Glutamatergic neuron (in vitro differentiated cells): Measurements from ENCODE around the gene TAPBP. TPM values are rescaled to one million over a fixed set of nuclear protein-coding genes. Genes with fewer than 3 reads are reported as not detected.
A peak's percentile ranks its signal among the peaks of the same experiment; 100 is the strongest.

Experiments
- DNase-seq: peaks from one replicate; pipeline ENCODE4 v3.0.0; 2022
- H3K27ac Mint-ChIP-seq: one replicate; pipeline ENCODE4 v1.8.0; 2020; ENCODE audit warnings: mild to moderate bottlenecking, mixed read lengths, inconsistent platforms; ENCODE audit not compliant: unreplicated experiment
- H3K27me3 Mint-ChIP-seq: one replicate; pipeline ENCODE4 v1.8.0; 2020; ENCODE audit warnings: mild to moderate bottlenecking, moderate library complexity, mixed read lengths, inconsistent platforms; ENCODE audit not compliant: unreplicated experiment
- H3K36me3 Mint-ChIP-seq: one replicate; pipeline ENCODE4 v1.8.0; 2020; ENCODE audit warnings: mild to moderate bottlenecking, mixed read lengths, inconsistent platforms; ENCODE audit not compliant: unreplicated experiment
- H3K4me1 Mint-ChIP-seq: one replicate; pipeline ENCODE4 v1.8.0; 2020; ENCODE audit warnings: mild to moderate bottlenecking, low read depth, mixed read lengths, inconsistent platforms; ENCODE audit not compliant: unreplicated experiment
- H3K4me3 Mint-ChIP-seq: one replicate; pipeline ENCODE4 v1.8.0; 2020; ENCODE audit warnings: mild to moderate bottlenecking, mixed read lengths, inconsistent platforms; ENCODE audit not compliant: unreplicated experiment
- H3K9me3 Mint-ChIP-seq: one replicate; pipeline ENCODE4 v1.8.0; 2020; ENCODE audit warnings: mild to moderate bottlenecking, moderate library complexity, mixed read lengths, inconsistent platforms; ENCODE audit not compliant: unreplicated experiment
- CTCF ChIP-seq: fragments of 200-600 bp; sonication (generic); IDR thresholded peaks from one replicate; pipeline ENCODE4 v1.5.0; 2021; ENCODE audit not compliant: partially characterized antibody, unreplicated experiment
- total RNA-seq: library from RNA; stranded (reverse); fragmentation: NEBNext Ultra II Directional; extraction: Animal tissue kit (Norgen Biotek cat#: 25700); gene quantifications from one replicate; pipeline ENCODE4 v1.2.1, GENCODE V29; 2021; ENCODE audit not compliant: unreplicated experiment

TAPBP gene
- total RNA-seq, 1 donor from 2014 or later: 4.7 TPM

DNA sequence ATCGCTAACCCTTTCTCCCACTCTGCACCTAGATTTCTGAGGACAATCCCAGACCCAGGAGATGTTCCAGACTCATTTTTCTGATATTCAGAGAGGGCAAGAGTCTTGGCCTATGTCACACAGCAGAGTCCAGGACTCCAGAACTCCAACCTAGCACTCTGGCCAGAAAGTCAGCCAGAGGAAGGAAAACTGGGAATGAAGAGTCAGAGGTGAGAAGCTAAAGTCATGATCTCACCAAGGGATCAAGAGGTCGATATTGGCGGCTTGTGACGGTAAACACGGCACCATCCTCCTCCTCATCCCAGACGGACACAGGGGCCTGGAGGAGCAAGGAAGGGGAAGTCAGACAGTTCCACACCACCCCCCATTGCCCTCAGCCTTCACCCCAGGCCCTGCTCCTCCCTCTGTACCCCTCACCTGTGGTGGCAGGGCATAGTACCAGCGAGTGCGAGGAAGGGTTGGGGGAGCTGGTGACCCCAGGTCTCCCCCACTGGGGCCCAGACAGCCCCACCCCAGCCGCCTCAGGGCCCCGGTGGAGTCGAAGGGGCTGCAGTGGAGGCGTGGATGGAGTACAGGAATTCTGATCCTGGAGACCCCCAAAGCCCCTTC is 17.0 kb downstream of the TAPBP start:
- peaks cover 9% of the 10 kb centered on the region for H3K27me3 Mint-ChIP-seq
- no peaks in the 10 kb centered on the region for H3K4me1 Mint-ChIP-seq
- no peak overlapping the region for H3K27ac Mint-ChIP-seq
- H3K4me3 Mint-ChIP-seq: peak overlapping the region; percentile 82
- no peak for DNase-seq
- no peak for TF ChIP-seq CTCF
- H3K36me3 Mint-ChIP-seq: no peaks in the 10 kb centered on the region
- peaks cover 5% of the 10 kb centered on the region for H3K9me3 Mint-ChIP-seq

DNA sequence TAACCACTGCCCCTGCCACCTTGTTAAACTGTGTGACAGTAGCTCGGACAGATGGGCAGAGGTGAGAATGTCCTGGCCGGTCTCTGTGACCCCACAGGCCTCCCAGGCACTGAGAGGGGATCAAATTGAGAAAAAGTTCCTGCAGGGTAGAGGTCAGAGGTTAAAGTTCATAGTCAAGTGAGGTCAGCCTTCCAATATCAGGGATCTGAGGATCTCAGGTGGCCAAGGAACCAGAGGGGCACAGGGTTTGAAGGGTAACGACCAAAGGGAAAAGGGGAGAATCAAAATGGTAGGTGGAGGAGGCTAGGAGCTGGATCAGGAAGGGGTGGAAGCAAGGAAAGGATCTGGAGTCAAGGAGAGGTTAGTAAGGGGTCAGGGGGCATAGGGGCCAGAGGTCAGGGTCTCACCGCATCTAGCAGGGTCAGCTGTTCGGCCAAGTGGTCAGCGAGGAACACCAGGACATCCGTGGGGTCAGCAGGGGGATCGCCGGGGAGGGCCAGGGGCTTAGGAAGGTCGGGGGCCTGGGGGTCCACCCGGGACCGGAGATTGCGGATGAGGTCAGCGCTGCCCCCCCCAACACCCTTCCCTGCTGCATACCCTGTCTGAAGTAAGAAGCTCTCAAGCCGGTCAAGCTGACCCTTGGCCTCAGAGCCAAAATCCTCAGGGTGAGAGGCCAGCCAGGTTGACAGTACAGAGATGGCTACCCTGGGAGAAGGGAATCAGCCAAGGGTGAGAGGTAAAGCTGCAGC is 18.1 kb downstream of the TAPBP start:
- peaks cover 3% of the 10 kb centered on the region for H3K9me3 Mint-ChIP-seq
- H3K27ac Mint-ChIP-seq: no peak overlapping the region
- H3K4me1 Mint-ChIP-seq: no peaks in the 10 kb centered on the region
- peak overlapping the region; percentile 82 for H3K4me3 Mint-ChIP-seq
- peaks cover 9% of the 10 kb centered on the region for H3K27me3 Mint-ChIP-seq
- TF ChIP-seq CTCF: no peak
- DNase-seq: no peak
- no peaks in the 10 kb centered on the region for H3K36me3 Mint-ChIP-seq

GRCh38 chr6:33294086-33294823 is 19.6 kb downstream of the TAPBP start:
- no peak for DNase-seq
- Mint-ChIP-seq H3K4me3 (peak overlapping the region; percentile 38), H3K27ac (no peak overlapping the region), H3K4me1 (peaks cover 6% of the 10 kb centered on the region), H3K36me3 (no peaks in the 10 kb centered on the region), H3K27me3 (peaks cover 14% of the 10 kb centered on the region), H3K9me3 (no peaks in the 10 kb centered on the region)
- TF ChIP-seq CTCF: no peak

DNA sequence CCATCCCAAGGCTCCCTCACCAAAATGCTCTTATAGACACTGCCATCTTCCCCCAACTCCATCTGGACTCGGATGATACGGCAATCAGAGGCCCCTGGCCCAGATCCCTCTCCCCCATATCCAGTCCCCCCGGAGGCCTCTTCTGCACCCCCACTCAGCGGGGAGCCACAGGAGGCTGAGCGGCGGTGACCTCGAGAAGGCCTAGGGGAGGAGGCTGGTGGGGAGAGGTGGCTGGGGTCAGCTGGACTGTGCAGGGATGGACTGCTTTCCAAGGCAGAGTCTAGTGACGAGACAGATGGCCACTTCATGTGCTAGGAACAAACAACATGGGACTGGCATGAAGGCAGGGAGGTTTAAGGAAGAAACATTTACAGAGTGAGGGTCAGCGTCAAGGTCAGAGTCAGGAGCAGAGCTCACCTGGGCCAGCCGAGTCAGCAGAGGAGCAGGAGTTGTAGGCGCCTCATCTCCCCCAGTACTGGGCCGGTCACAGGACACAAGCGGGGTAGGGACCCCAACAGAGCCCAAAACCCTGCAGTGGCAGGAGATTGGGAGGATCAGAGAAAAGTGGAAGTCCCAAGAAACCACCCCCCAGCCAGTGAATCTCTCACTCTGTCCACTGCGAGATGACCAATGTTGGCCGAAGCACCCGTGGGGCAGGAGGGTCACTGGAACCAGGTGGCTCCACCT is 20.7 kb downstream of the TAPBP start:
- peaks cover 11% of the 10 kb centered on the region for H3K4me1 Mint-ChIP-seq
- H3K27ac Mint-ChIP-seq: peak overlapping the region; percentile 52
- no peak overlapping the region for H3K4me3 Mint-ChIP-seq
- no peak for TF ChIP-seq CTCF
- H3K36me3 Mint-ChIP-seq: no peaks in the 10 kb centered on the region
- H3K27me3 Mint-ChIP-seq: peaks cover 15% of the 10 kb centered on the region
- H3K9me3 Mint-ChIP-seq: no peaks in the 10 kb centered on the region
- no peak for DNase-seq
